ENCODE results near the gene KIF16B.

The KIF16B gene

DNA sequence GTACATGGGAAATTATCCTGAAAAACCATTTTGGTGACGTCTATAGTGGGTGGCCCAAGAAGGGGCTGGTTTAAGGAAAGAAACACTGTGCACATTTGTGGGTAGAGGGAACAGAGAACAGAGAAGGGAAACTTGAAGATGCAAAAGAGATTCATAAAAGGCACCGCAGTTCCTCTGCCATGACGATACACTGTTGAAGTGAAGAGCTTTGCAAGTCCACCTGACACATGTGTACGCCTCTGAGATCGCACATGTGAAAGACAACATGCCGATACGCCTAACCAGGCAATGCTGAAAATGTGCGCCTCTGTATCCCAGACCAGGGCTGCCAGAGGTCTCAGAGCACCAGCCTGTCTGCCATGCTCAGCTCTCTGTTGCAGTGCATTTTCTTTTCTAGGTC is 180.9 kb downstream of the KIF16B start:
- no peak for DNase-seq

DNA sequence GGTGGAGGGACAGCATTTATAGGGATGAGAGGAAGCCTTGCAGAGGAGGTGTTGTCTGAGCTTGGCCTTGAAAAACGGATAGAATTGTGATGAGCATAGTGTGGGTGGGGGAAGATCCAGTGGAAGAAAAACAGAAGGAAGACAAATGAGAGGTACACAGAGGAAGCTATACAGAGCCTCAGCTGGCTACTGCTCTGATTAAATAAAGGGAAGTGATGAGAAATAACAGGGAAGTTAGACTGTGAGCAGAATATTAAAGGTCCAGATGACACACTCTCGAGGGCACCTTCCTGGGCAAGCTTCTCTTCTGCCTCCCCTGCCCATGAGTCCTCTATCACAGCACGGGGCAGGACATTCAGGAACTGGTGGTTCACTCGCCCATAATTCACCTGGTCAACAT is 182.3 kb downstream of the KIF16B start:
- peak in 1 of 14 donors; percentile 10 for DNase-seq

DNA sequence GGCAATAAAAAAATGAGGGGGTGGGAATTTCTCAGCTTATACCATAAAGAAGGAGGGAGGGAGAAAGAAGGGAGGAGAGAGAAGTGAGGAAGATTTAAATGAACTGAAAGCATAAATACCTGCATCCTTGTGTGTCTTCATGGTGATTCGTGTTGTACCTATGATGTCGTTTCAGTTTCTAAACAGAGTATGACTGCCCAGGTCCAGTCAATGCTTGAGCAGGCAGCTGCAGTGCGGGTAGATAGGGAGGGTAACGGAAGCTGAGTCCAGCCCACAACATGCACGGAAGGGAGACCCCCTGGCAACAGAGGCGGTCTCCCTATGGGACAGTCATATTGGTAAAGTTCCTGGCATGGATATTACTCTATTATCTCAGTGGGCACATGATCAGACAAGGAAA is 184.5 kb downstream of the KIF16B start:
- no peak for DNase-seq

- DNase-seq: no peak
Observed at GRCh38 chr20:16387666-16388065, 185.6 kb downstream of the KIF16B start.

DNA sequence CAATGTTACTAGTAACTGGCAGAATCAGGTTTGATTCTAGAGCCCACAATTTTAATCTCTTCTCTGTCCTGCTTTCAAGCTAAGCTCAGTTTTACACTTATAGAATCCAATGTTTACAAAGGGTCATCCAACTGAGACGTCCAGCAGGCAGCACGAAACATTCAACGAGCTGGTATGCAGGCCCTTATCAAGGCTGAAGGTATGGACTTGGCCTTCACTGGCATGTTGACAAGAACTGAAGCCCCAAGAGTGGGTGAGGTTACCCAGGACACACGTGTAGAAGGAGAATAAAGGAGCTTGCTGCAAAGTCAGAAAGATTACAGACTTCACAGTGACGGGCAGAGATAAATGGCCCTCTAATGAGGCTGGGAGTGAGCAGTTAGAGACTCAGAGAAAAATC is 187.4 kb downstream of the KIF16B start:
- DNase-seq: no peak

GRCh38 chr20:16385462-16385861 is 187.8 kb downstream of the KIF16B start:
- DNase-seq: no peak

GRCh38 chr20:16381444-16381843 is 191.8 kb downstream of the KIF16B start:
- DNase-seq: no peak

GRCh38 chr20:16378712-16379370 is 194.4 kb downstream of the KIF16B start:
- no peak for DNase-seq

DNA sequence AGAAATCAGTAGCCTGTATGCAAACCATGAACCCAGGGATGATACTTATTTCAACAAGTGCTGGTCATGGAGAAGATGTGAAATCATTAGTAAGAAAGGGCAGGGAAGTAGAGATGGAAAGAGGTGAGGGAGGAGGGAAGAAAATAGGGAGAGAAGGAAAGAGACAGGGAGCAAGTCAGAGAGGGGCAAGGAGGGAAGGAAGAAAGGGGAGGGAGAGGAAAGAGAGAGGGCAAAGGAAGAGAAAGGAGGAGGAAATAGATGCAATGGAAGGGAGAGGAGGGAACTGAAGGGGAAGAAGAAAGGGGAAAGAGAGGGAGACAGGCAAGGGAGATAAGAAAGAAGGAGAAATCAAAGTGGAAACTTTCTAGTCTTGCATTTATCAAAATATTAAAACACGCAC is 195.1 kb downstream of the KIF16B start:
- DNase-seq: no peak

GRCh38 chr20:16369441-16369840 is 203.8 kb downstream of the KIF16B start:
- DNase-seq: no peak

GRCh38 chr20:16368645-16369292 is 204.5 kb downstream of the KIF16B start:
- DNase-seq: peak in 1 of 14 donors; percentile 30

GRCh38 chr20:16367948-16368560 is 205.2 kb downstream of the KIF16B start:
- DNase-seq: peak in 1 of 14 donors; percentile 5

- DNase-seq: no peak
Observed at GRCh38 chr20:16366529-16366928, 206.7 kb downstream of the KIF16B start.

GRCh38 chr20:16364320-16364687 is 208.9 kb downstream of the KIF16B start:
- DNase-seq: no peak

DNA sequence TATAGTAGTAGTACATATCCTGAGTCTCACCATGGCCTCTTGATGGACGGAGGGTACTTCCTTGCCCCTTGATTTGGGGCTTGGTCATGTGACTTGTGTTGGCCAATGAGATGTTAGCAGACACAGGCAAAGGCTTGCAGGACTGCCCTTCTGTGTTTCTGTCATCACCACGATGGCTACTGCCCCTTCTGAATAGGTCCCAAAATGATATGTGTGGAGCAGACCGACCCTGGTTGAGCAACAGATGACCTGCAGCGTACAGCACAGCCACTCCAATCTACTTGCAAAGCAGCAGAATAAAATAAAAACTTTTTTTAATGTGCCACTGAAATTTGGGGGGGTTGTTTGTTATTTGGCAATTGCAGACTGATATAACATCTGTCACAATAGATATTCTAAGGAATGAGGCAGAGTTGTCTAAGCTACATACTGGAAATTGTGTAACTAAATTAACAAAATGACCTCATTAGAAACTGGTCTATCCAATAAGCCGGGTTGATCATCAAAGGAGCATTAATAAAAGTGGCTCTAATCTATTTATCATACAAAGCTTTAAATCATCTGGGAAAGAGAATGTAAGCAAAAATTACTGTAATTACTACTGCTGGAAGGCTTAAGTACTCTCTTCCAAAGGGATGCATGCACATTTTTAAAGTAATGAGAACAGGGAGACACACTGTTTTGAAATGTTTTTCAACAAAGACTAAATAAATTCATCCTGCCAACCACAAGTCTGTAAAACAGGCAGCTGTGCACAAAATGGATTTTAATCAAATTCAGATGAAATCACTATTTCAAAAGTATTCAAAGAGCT is 209.5 kb downstream of the KIF16B start:
- DNase-seq: peak in 1 of 14 donors; percentile 30

- no peak for DNase-seq
Observed at GRCh38 chr20:16362642-16363041, 210.6 kb downstream of the KIF16B start.

GRCh38 chr20:16360668-16361067 is 212.6 kb downstream of the KIF16B start:
- DNase-seq: no peak

DNA sequence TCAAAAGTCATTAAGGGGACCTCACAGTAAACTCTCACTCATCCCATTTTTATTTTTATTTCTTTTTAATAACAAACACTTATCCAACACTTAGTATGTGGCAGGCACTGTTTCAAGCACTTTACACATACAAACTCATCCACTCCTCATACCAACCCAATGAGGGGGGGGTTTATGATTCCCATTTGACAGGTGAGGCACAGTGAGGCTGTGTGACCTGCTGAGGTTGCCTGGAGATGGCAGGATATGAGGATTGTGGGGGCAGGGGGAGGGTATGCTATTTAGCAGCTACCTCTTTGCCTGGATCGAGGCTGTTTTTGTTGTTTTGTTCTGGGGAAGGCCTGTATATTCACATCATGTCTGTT is 219.8 kb downstream of the KIF16B start:
- no peak for DNase-seq

GRCh38 chr20:16352751-16353416 is 220.4 kb downstream of the KIF16B start:
- DNase-seq: no peak

DNA sequence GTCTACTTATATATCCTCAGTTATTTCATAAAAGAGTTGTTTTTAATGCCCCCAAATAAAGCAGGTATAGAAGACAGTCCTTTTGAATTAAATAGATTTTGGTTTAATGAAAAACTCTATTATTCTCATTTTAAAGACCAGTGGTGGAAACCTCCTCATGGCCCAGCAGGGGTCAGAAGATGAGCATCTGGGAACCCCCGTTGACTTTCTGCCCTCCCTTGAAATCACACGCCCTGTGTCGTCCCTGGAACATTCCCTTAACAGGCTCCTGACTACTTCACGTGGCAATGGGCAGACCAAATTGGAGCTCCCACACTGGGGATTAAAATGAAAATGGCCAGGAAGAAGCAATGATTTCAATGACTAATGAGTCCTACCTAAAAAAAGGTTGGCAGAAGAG is 220.9 kb downstream of the KIF16B start:
- no peak for DNase-seq

DNA sequence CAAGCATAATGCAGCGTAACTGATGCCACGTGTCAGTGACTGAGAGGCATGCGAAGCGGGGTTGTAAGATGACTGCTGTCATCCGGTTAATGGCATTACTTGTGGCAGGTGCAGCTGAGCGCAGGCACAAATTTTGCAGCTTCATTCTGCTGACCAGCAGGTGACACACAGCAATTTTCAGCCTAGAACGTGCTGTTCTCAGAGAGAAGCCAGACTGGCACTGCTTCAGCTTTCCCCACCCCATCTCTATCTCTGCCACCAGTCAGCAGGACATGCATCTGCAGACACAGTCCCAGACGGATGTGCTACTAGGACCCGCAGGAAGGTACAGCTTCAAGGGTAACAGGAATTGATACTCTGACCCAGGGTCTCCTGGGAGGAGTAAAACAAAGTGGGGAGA is 221.8 kb downstream of the KIF16B start:
- DNase-seq: peak in 1 of 14 donors; percentile 80

GRCh38 chr20:16350465-16350864 is 222.8 kb downstream of the KIF16B start:
- peak in 3 of 14 donors; percentile 2 to 69 (median 57) for DNase-seq

Measured in C1 segment of cervical spinal cord (tissue), 14 donors.